CD4-positive, alpha-beta T cell (primary cell): ENCODE results near the gene MCRIP2. TPM values are rescaled to one million over a fixed set of nuclear protein-coding genes. Genes with fewer than 3 reads are reported as not detected.

Source experiments
- ATAC-seq: fragments of 200-7000 bp; cut with Tn5 transposase; one replicate; pipeline ENCODE4 v1.10.0; 2022; ENCODE audit warnings: mild to moderate bottlenecking; ENCODE audit not compliant: poor library complexity
- CTCF ChIA-PET: fragments of 350-600 bp; sonication (Branson Sonifier 250); formaldehyde crosslinking; loops from one replicate; lab custom pipeline; 2021; ENCODE audit warnings: antibody characterized with exemption, inconsistent platforms; lab: Charles Lee
- POLR2A ChIA-PET: fragments of 350-600 bp; sonication (Branson Sonifier 250); formaldehyde crosslinking; loops from one replicate; lab custom pipeline; 2021; ENCODE audit warnings: antibody characterized with exemption, inconsistent platforms; lab: Charles Lee
- DNase-seq, 14 experiments: peaks; one replicate each; pipeline ENCODE4 v3.0.0-alpha.2; 2013 to 2020; ENCODE audit warnings: mixed read lengths in 2 of 14
- H3K27ac ChIP-seq, 2 donors: one replicate each; pipeline versions ENCODE4 v1.5.1 to v1.7.0; 2013; ENCODE audit warnings: low read length in 2 of 2, low read depth in 1 of 2, mild to moderate bottlenecking in 1 of 2
- H3K27me3 ChIP-seq, 2 experiments: 1 replicate in 1 of 2; 2 replicates in 1 of 2; pipeline versions ENCODE4 v1.6.1 to v1.7.0; 2013; ENCODE audit warnings: low read length in 2 of 2, control low read depth in 1 of 2, mild to moderate bottlenecking in 1 of 2, moderate library complexity in 1 of 2; ENCODE audit not compliant: insufficient read depth in 2 of 2, control insufficient read depth in 1 of 2
- H3K36me3 ChIP-seq: one replicate; pipeline ENCODE4 v1.6.1; 2013; ENCODE audit warnings: low read length, control low read depth; ENCODE audit not compliant: insufficient read depth
- H3K4me1 ChIP-seq: one replicate; pipeline ENCODE4 v1.6.1; 2013; ENCODE audit warnings: low read length, control low read depth; ENCODE audit not compliant: insufficient read depth
- H3K4me3 ChIP-seq: one replicate; pipeline ENCODE4 v1.5.1; 2013; ENCODE audit warnings: mild to moderate bottlenecking, low read length, moderate library complexity
- H3K9me3 ChIP-seq, 2 experiments: 1 replicate in 1 of 2; 2 replicates in 1 of 2; pipeline versions ENCODE4 v1.6.1 to v1.7.0; 2013; ENCODE audit warnings: low read length in 2 of 2, mild to moderate bottlenecking in 2 of 2, control low read depth in 1 of 2, moderate library complexity in 1 of 2; ENCODE audit not compliant: control insufficient read depth in 1 of 2, insufficient read depth in 1 of 2
- H3K27ac Mint-ChIP-seq: one replicate; pipeline ENCODE4 v1.8.0; 2020; ENCODE audit warnings: mixed read lengths
- H3K27me3 Mint-ChIP-seq: one replicate; pipeline ENCODE4 v1.8.0; 2021; ENCODE audit warnings: mixed read lengths
- H3K36me3 Mint-ChIP-seq: one replicate; pipeline ENCODE4 v1.8.0; 2021; ENCODE audit warnings: low read depth, mixed read lengths
- H3K4me1 Mint-ChIP-seq: one replicate; pipeline ENCODE4 v1.8.0; 2021; ENCODE audit warnings: low read depth, mixed read lengths
- H3K4me3 Mint-ChIP-seq: one replicate; pipeline ENCODE4 v1.8.0; 2020; ENCODE audit warnings: mild to moderate bottlenecking, mixed read lengths
- H3K9me3 Mint-ChIP-seq: one replicate; pipeline ENCODE4 v1.8.0; 2020; ENCODE audit warnings: mixed read lengths
- intact Hi-C, 2 experiments: fragments of 100-400 bp; cut with DNase I in 1 of 2; cut with micrococcal nuclease in 1 of 2; formaldehyde crosslinking; loops; one replicate each; pipeline versions ENCODE4 v1.15.1 to v1.9.0; 2023 to 2025; cut with DNase I, micrococcal nuclease
- polyA plus RNA-seq, 2 donors: library from polyadenylated mRNA; unstranded; fragments of 120-200 nt; gene quantifications; one replicate each; pipeline ENCODE4 v1.2.1, GENCODE V29; 2013
- total RNA-seq, 174 experiments: library from RNA in 2 of 174; stranded (reverse) in 2 of 174; gene quantifications; one replicate each; pipeline ENCODE4 v1.2.3 and lab custom pipeline; 2021 to 2026
- TF ChIP-seq, protein P1 (sequence below): fragments of 200-600 bp; IDR thresholded peaks from one replicate; pipeline ENCODE4 v1.8.0; 2022; ENCODE audit warnings: antibody characterized with exemption, mild to moderate bottlenecking

The MCRIP2 gene
- total RNA-seq (10 to 100 TPM; 11.4 to 14.6 TPM), total RNA-seq (lab: John Stamatoyannopoulos, UW) (2.7 to 61.3 (median 16.2) reads per million in 172 experiments)
- polyA plus RNA-seq (2013, experiment 1 of 2), result 19.7 TPM
- polyA plus RNA-seq (2013, experiment 2 of 2), result 15.0 TPM

- CTCF ChIA-PET, result no interaction called here
- Mint-ChIP-seq H3K36me3 (peaks cover 3% of the 10 kb centered on the region), H3K9me3 (no peaks in the 10 kb centered on the region), H3K27ac (no peak within 1 kb of the TSS), H3K4me3 (peak within 1 kb of the TSS; percentile 73), H3K27me3 (peaks cover 3% of the 10 kb centered on the region), H3K4me1 (peaks cover 4% of the 10 kb centered on the region)
- intact Hi-C loops, result no loop called here
- Histone ChIP-seq H3K27me3 (no peaks in the 10 kb centered on the region), H3K4me3 (peak within 1 kb of the TSS; percentile 54), H3K27ac (no peak within 1 kb of the TSS), H3K36me3 (no peaks in the 10 kb centered on the region), H3K4me1 (peaks cover 32% of the 10 kb centered on the region), H3K9me3 (peaks cover 0 to 10% of the 10 kb centered on the region in 2 experiments)
- DNase-seq, result peak in 11 of 14 experiments; percentile 23 to 75 (median 54)
- TF ChIP-seq, protein P1, sequence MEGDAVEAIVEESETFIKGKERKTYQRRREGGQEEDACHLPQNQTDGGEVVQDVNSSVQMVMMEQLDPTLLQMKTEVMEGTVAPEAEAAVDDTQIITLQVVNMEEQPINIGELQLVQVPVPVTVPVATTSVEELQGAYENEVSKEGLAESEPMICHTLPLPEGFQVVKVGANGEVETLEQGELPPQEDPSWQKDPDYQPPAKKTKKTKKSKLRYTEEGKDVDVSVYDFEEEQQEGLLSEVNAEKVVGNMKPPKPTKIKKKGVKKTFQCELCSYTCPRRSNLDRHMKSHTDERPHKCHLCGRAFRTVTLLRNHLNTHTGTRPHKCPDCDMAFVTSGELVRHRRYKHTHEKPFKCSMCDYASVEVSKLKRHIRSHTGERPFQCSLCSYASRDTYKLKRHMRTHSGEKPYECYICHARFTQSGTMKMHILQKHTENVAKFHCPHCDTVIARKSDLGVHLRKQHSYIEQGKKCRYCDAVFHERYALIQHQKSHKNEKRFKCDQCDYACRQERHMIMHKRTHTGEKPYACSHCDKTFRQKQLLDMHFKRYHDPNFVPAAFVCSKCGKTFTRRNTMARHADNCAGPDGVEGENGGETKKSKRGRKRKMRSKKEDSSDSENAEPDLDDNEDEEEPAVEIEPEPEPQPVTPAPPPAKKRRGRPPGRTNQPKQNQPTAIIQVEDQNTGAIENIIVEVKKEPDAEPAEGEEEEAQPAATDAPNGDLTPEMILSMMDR, result no peak
- POLR2A ChIA-PET, result interaction anchor here (1.0 kb wide), 2 partner anchors 26 to 54 kb away, joined by 3 to 4 read pairs; no protein-coding TSS in a partner anchor
- peak; percentile 16 for ATAC-seq
Measured at GRCh38 chr16:641326-642188, at the start of gene MCRIP2. TSS of gene MCRIP2 (plus strand) at chr16:641828. CDS start at chr16:641992, 164 bp downstream.

- Histone ChIP-seq H3K27ac (no peak overlapping the region), H3K36me3 (peaks cover 2% of the 10 kb centered on the region), H3K9me3 (no peaks in the 10 kb centered on the region), H3K4me3 (no peak overlapping the region), H3K27me3 (no peaks in the 10 kb centered on the region), H3K4me1 (peaks cover 41% of the 10 kb centered on the region)
- Mint-ChIP-seq H3K4me1 (peaks cover 16% of the 10 kb centered on the region), H3K36me3 (peaks cover 17% of the 10 kb centered on the region), H3K9me3 (no peaks in the 10 kb centered on the region), H3K27ac (peak overlapping the region; percentile 82), H3K27me3 (no peaks in the 10 kb centered on the region), H3K4me3 (peak overlapping the region; percentile 93)
- TF ChIP-seq, protein P1, result no peak
- ChIA-PET POLR2A (interaction anchor here (1.8 kb wide), 1 partner anchor 44 kb away, joined by 7 read pairs; the partner anchor contains the start of gene METTL26), CTCF (no interaction called here)
- intact Hi-C loops, result loop anchor here in 1 of 2 experiments (5.0 kb wide), 1 partner anchor 70 kb away; no protein-coding TSS in a partner anchor
- no peak for ATAC-seq
- DNase-seq, result no peak
Measured at GRCh38 chr16:591892-592517, 49.6 kb upstream of the MCRIP2 start.

DNA sequence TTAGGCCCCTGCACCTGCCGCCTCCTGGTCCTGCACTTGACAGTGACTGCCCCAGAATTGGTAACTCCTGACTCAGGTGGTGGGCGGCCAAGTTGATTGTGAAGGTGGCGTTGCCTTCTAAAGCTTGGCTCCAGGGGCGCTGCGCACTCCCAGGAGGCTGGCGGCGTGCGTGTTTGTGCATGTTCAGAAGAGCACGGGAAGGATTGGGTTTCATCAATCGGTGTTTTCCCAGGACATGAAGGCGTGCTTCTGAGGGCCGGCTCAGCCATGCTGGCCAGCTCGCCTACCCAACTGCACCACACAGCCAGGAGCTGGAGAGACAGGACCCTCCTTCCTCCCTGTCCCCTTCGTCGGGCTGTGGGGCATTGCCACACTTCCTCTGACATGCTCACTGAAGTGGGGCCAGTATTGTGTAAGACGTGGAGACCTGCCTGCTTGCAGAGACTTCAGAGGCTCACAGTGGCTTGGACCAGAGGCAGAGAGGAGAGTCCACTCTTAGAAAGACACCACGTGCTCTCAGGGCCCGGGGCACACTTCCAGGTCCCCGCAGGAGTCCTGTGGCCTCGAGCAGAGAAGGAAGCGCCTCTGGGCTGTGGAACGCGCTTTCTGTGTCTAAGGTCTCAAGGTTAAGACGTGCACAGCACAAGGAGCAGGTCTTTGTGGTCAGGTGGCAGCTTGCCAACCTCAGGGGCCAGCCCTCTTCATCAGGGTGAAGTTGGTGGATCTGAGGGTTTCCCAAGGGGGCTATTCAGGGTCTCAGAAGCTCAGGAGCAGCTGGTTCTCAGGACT, 48.9 kb upstream of the MCRIP2 start:
- Histone ChIP-seq H3K4me3 (no peak overlapping the region), H3K36me3 (peaks cover 2% of the 10 kb centered on the region), H3K4me1 (peaks cover 34% of the 10 kb centered on the region), H3K27me3 (no peaks in the 10 kb centered on the region), H3K9me3 (no peaks in the 10 kb centered on the region), H3K27ac (no peak overlapping the region)
- ATAC-seq (no peak), DNase-seq (peak in 2 of 14 experiments; percentile 31 to 48)
- ChIA-PET CTCF (no interaction called here), POLR2A (interaction anchor here (1.8 kb wide), 1 partner anchor 44 kb away, joined by 7 read pairs; the partner anchor contains the start of gene METTL26)
- intact Hi-C loops, result loop anchor here in 1 of 2 experiments (5.0 kb wide), 1 partner anchor 70 kb away; no protein-coding TSS in a partner anchor
- Mint-ChIP-seq H3K27me3 (no peaks in the 10 kb centered on the region), H3K36me3 (peaks cover 17% of the 10 kb centered on the region), H3K4me3 (no peak overlapping the region), H3K27ac (no peak overlapping the region), H3K9me3 (no peaks in the 10 kb centered on the region), H3K4me1 (peaks cover 16% of the 10 kb centered on the region)
- TF ChIP-seq, protein P1, result no peak
